K562 (cell line): Measurements from ENCODE around the gene PRDX6. TPM values are rescaled to one million over a fixed set of nuclear protein-coding genes. Genes with fewer than 3 reads are reported as not detected.
A peak's percentile ranks its signal among the peaks of the same experiment; 100 is the strongest.

Experiments used
- ATAC-seq: fragments of 200-7000 bp; cut with Tn5 transposase; 3 replicates; pipeline ENCODE4 v1.9.1; 2020; ENCODE audit warnings: moderate library complexity
- BruUV-seq: library from RNA; stranded (reverse); fragments of 400-500 nt; replicated peaks from 2 replicates; lab custom pipeline; 2021; lab: Mats Ljungman, UMichigan
- CTCF ChIA-PET: fragments of 300-600 bp; formaldehyde crosslinking; extraction: SDS; loops from one replicate; lab custom pipeline; 2021; ENCODE audit warnings: low intra/inter-chr PET ratio; lab: Yijun Ruan, JAX
- POLR2A ChIA-PET: fragments of 300-600, 350-650 bp; sonication (Branson Sonifier 250); formaldehyde crosslinking; extraction: SDS; loops from one replicate; lab custom pipeline; 2021; ENCODE audit warnings: antibody characterized with exemption, inconsistent platforms; lab: Yijun Ruan, JAX
- DNase-seq, 4 experiments: peaks; one replicate each; pipeline versions ENCODE4 v3.0.0 to v3.0.0-alpha.2; 2011 to 2018; ENCODE audit warnings: low spot score in 3 of 4, mixed read lengths in 3 of 4; ENCODE audit errors: extremely low read depth in 1 of 4
- FAIRE-seq: peaks from 2 replicates; lab custom pipeline; 2011; peaks lifted over from hg19 to GRCh38; lab: Jason Lieb, UNC
- H2AFZ ChIP-seq: 2 replicates; pipeline ENCODE4 v1.6.0; 2011; ENCODE audit warnings: low read depth, low read length, control low read depth, inconsistent platforms
- H3K27ac ChIP-seq: fragments of 200-600 bp; 3 replicates; pipeline ENCODE4 v1.8.0; 2011; ENCODE audit warnings: low read depth, mild to moderate bottlenecking, control low read depth, inconsistent platforms, low read length, moderate library complexity, mixed read lengths; ENCODE audit errors: extremely low read depth
- H3K27me3 ChIP-seq, 2 experiments: fragments of 300-600 bp in 1 of 2; 2 replicates in 1 of 2; 3 replicates in 1 of 2; pipeline versions ENCODE4 v1.6.0 to v1.8.0; 2011; ENCODE audit warnings: inconsistent platforms in 2 of 2, low read length in 2 of 2, mild to moderate bottlenecking in 1 of 2, mixed read lengths in 1 of 2, moderate library complexity in 1 of 2; ENCODE audit not compliant: control insufficient read depth in 2 of 2, insufficient read depth in 2 of 2
- H3K36me3 ChIP-seq: fragments of 300-600 bp; 3 replicates; pipeline ENCODE4 v1.8.0; 2011; ENCODE audit warnings: mild to moderate bottlenecking, low read length, inconsistent platforms; ENCODE audit not compliant: control insufficient read depth, insufficient read depth
- H3K4me1 ChIP-seq, 2 experiments: fragments of 200-600 bp in 1 of 2; replicated peaks in 1 of 2; 2 replicates in 1 of 2; 3 replicates in 1 of 2; pipeline versions ENCODE4 v1.5.1 to v1.8.0; 2011; ENCODE audit warnings: inconsistent platforms in 2 of 2, low read length in 2 of 2, mild to moderate bottlenecking in 1 of 2, mixed read lengths in 1 of 2, moderate library complexity in 1 of 2; ENCODE audit not compliant: control insufficient read depth in 2 of 2, insufficient read depth in 2 of 2
- H3K4me2 ChIP-seq: 2 replicates; pipeline ENCODE4 v1.6.1; 2011; ENCODE audit warnings: low read length, control low read depth, inconsistent platforms, mixed read lengths; ENCODE audit not compliant: insufficient read depth
- H3K4me3 ChIP-seq: fragments of 200-600 bp; sonication (generic), shearing (Covaris generic); 2 replicates; pipeline ENCODE4 v1.5.1; 2016; ENCODE audit warnings: control low read depth, inconsistent platforms
- H3K79me2 ChIP-seq: fragments of 200-600 bp; 3 replicates; pipeline ENCODE4 v1.8.0; 2011; ENCODE audit warnings: low read length, inconsistent platforms; ENCODE audit not compliant: control insufficient read depth, insufficient read depth
- H3K9ac ChIP-seq, 2 experiments: 2 replicates each; pipeline versions ENCODE4 v1.6.0 to v1.6.1; 2011; ENCODE audit warnings: low read depth in 2 of 2, low read length in 2 of 2, control low read depth in 1 of 2, inconsistent platforms in 1 of 2, mild to moderate bottlenecking in 1 of 2, mixed read lengths in 1 of 2; ENCODE audit not compliant: insufficient read depth in 1 of 2
- H3K9me1 ChIP-seq: one replicate; pipeline ENCODE4 v1.6.0; 2011; ENCODE audit warnings: inconsistent platforms, mild to moderate bottlenecking, low read length, moderate library complexity; ENCODE audit not compliant: control insufficient read depth, insufficient read depth
- H3K9me3 ChIP-seq: replicated peaks from 2 replicates; pipeline ENCODE4 v1.5.1; 2011; ENCODE audit warnings: low read depth, low read length, inconsistent platforms; ENCODE audit not compliant: control insufficient read depth, insufficient read depth
- H4K20me1 ChIP-seq: replicated peaks from 2 replicates; pipeline ENCODE4 v1.6.1; 2011; ENCODE audit warnings: low read length, inconsistent platforms, mixed read lengths; ENCODE audit not compliant: control insufficient read depth, insufficient read depth
- ARID4B ChIP-seq: sonication (generic); formaldehyde crosslinking; IDR thresholded peaks from 2 replicates; pipeline ENCODE4 v1.8.0; 2022; ENCODE audit warnings: mild to moderate bottlenecking, missing genetic modification reagents
- DPF2 ChIP-seq: fragments of 450-650 bp; IDR thresholded peaks from 2 replicates; pipeline ENCODE4 v1.6.1; 2016
- E2F5 ChIP-seq: sonication (generic); formaldehyde crosslinking; IDR thresholded peaks from 2 replicates; pipeline ENCODE4 v1.8.0; 2022; ENCODE audit warnings: mild to moderate bottlenecking, missing genetic modification reagents
- JUND ChIP-seq, 2 experiments: IDR thresholded peaks; 2 replicates in 1 of 2; 3 replicates in 1 of 2; pipeline ENCODE4 v1.6.1; 2011; ENCODE audit warnings: borderline replicate concordance in 2 of 2, low read depth in 2 of 2, low read length in 2 of 2, improper control_type of control experiment in 1 of 2, missing biosample characterization in 1 of 2, missing genetic modification characterization in 1 of 2, missing genetic modification reagents in 1 of 2
- L3MBTL2 ChIP-seq: fragments of 450-650 bp; IDR thresholded peaks from 2 replicates; pipeline ENCODE4 v1.6.1; 2016; ENCODE audit warnings: mild to moderate bottlenecking, moderate library complexity
- MEIS2 ChIP-seq: fragments of 450-650 bp; IDR thresholded peaks from 2 replicates; pipeline ENCODE4 v1.6.1; 2014; ENCODE audit warnings: mild to moderate bottlenecking; ENCODE audit not compliant: partially characterized antibody
- NCOA2 ChIP-seq, 2 experiments: fragments of 450-650 bp; IDR thresholded peaks; 2 replicates each; pipeline ENCODE4 v1.6.1; 2018; ENCODE audit warnings: mild to moderate bottlenecking in 2 of 2, moderate library complexity in 1 of 2; ENCODE audit not compliant: partially characterized antibody in 2 of 2
- NFE2L1 ChIP-seq: fragments of 450-650 bp; IDR thresholded peaks from 2 replicates; pipeline ENCODE4 v1.6.1; 2016; ENCODE audit warnings: missing genetic modification characterization, low read depth, mild to moderate bottlenecking, missing compliant biosample characterization, moderate library complexity, borderline replicate concordance
- POLR2A ChIP-seq: fragments of 450-650 bp; conservative IDR thresholded peaks from 2 replicates; pipeline ENCODE4 v1.6.1; 2016
- RAD51 ChIP-seq: fragments of 450-650 bp; IDR thresholded peaks from 2 replicates; pipeline ENCODE4 v1.7.1; 2016; ENCODE audit warnings: low read depth, mild to moderate bottlenecking, borderline replicate concordance
- SMARCC2 ChIP-seq: fragments of 450-650 bp; IDR thresholded peaks from 2 replicates; pipeline ENCODE4 v1.6.1; 2017; ENCODE audit warnings: antibody characterized with exemption, moderate library complexity, mild to moderate bottlenecking, low read depth
- ZNF165 ChIP-seq: fragments of 250-450 bp; sonication (Bioruptor Pico); IDR thresholded peaks from 2 replicates; pipeline ENCODE4 v1.4.0; 2020; ENCODE audit warnings: borderline replicate concordance
- ZNF511 ChIP-seq: sonication (generic); formaldehyde crosslinking; IDR thresholded peaks from 2 replicates; pipeline ENCODE4 v1.8.0; 2022; ENCODE audit warnings: mild to moderate bottlenecking, missing genetic modification reagents
- WGBS: fragments of 100-300 bp; shearing (Covaris generic); methylation state at CpG from one replicate; pipeline ENCODE4 v1.1.6; 2016; ENCODE audit warnings: low coverage, mixed read lengths; ENCODE audit not compliant: insufficient coverage; ENCODE audit errors: missing lambda C conversion rate; 5-methylcytosine and 5-hydroxymethylcytosine counted together
- in situ Hi-C: fragments of 300-500 bp; cut with MboI; formaldehyde crosslinking; loops from 4 replicates; pipeline ENCODE4 v1.15.0; 2018; ENCODE audit warnings: inconsistent platforms, mixed read lengths
- intact Hi-C: fragments of 100-400 bp; cut with micrococcal nuclease; formaldehyde crosslinking; loops from 2 replicates; pipeline ENCODE4 v1.14.2; 2022
- polyA plus RNA-seq, 8 experiments: library from polyadenylated mRNA; depleted of rRNA in 4 of 8; stranded (reverse) in 5 of 8; unstranded in 3 of 8; fragments of >200 nt; fragmentation: Nextera tagmentation in 2 of 8; fragmentation: Illumina TruSeq in 1 of 8; extraction: Ambion mirVana in 2 of 8; extraction: Trizol in 1 of 8; gene quantifications; 2 replicates each; pipeline versions ENCODE4 v1.2.1 to v1.2.3, GENCODE V29; 2011 to 2014; ENCODE audit warnings: inconsistent platforms in 1 of 8, missing spikeins in 1 of 8
- total RNA-seq, 7 experiments: library from RNA; depleted of rRNA in 6 of 7; stranded (reverse); fragments of >200 nt in 6 of 7; fragmentation: Illumina TruSeq in 2 of 7; extraction: Trizol in 2 of 7; gene quantifications; 2 replicates each; pipeline versions ENCODE4 v1.2.1 to v1.2.3, GENCODE V29; 2011 to 2021; ENCODE audit warnings: low replicate concordance in 1 of 7

PRDX6 gene
- total and polyA plus RNA-seq, 9 of the 15 experiments (the other 6 are each of a cell fraction or from before 2014, with no cell fraction given): 277 to 1,082 (median 610) TPM

- no peak for TF ChIP-seq ARID4B (CRISPR knock-in tag)
- TF ChIP-seq MEIS2: peak; percentile 51
- no peak for TF ChIP-seq NCOA2 (IDR thresholded peaks at IDR 0.05; ENCODE audit: partially characterized antibody in 2 of 2)
- 0 out of 2 replicates have a peak, but pooled peaks have one; percentile 13 for TF ChIP-seq RAD51
These were observed 1.0 kb downstream of the PRDX6 start (continued) for GRCh38 chr1:173478094-173478674.

GRCh38 chr1:173479649-173480048 is 2.5 kb downstream of the PRDX6 start:
- Histone ChIP-seq H3K9me3 (no peaks in the 10 kb centered on the region), H3K79me2 (peaks cover 85% of the 10 kb centered on the region), H3K9me1 (no peaks in the 10 kb centered on the region), H3K4me3 (peak overlapping the region; percentile 89), H3K4me2 (peak overlapping the region; percentile 98), H2AFZ (no peak overlapping the region), H3K27me3 (no peaks in the 10 kb centered on the region), H3K27ac (peak overlapping the region; percentile 98), H3K4me1 (peaks cover 11 to 24% of the 10 kb centered on the region in 2 experiments; a peak in 4 of 5 replicates), H4K20me1 (peaks cover 5% of the 10 kb centered on the region; the same call in 1 of the 2 replicates), H3K9ac (peak overlapping the region in 1 of 2 experiments; percentile 94; a peak in 2 of 4 replicates), H3K36me3 (peaks cover 64% of the 10 kb centered on the region)
- ATAC-seq (no peak), DNase-seq (peak in 1 of 4 experiments; percentile 59), FAIRE-seq (peak; percentile 65)
- in situ Hi-C loops (no loop called here), intact Hi-C loops (loop anchor here (5.0 kb wide), 4 partner anchors 212 to 388 kb away; partner anchors contain the start of genes CENPL, DARS2, GAS5 and ZBTB37)
- CTCF ChIA-PET: no interaction called here
- 11% methylated on average over 4 of the region's 4 CpGs for WGBS
- POLR2A ChIA-PET: interaction anchor here (0.8 to 4.2 kb wide), 2 partner anchors 8 to 43 kb away, joined by 5 to 39 read pairs; no protein-coding TSS in a partner anchor
- no TSS peak for BruUV-seq
- TF ChIP-seq ZNF511 (CRISPR knock-in tag) (no peak), L3MBTL2 (0 out of 2 replicates have a peak, but pooled peaks have one; percentile 16), SMARCC2 (0 out of 2 replicates have a peak, but pooled peaks have one; percentile 63), DPF2 (peak; percentile 68), JUND (IDR thresholded peaks at IDR 0.05; ENCODE audit: borderline replicate concordance, low read depth, low read length) (no peak; the same call in 1 of the 2 replicates), JUND (tag; IDR thresholded peaks at IDR 0.05; ENCODE audit: borderline replicate concordance, low read depth, low read length) (no peak), E2F5 (CRISPR knock-in tag) (no peak), ZNF165 (CRISPR knock-in tag) (no peak), POLR2A (no peak), NFE2L1 (tag) (peak; percentile 73; the same call in 1 of the 2 replicates)
